ENCODE measurements around the gene TROAP.

Gene TROAP

DNA sequence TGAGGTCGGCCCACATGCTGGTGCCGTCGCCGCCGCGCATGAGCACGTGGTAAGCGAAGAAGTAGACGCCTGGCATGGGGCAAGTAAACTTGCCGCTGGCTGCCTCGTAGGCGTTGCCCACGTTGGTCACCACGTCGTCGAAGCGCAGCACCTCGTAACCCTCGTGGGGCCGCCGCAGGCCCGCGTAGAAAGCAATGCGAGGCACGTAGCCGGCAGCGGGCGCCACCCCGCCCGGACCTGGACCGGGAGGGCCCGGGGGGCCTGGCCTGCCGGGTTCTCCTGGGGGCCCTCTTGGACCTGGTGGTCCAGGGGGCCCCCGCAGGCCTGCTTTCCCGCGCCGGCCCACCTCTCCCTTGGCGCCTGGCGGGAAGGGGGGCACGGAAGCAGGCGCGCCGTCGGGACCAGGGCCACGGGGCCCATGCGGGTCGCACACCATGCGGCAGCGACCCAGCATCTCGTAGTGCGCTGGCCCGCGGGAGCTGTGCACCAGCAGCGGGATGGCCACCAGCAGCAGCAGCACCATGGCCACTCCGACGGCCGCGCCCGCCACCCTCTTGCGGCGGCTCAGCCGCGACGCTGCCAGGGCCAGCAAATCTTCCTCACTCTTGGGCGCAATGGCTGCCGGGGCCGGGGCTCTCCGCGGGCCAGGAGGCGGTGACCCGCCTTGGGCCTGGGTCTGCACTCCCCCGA, 13.0 kb downstream of the TROAP start:
- no peak overlapping the region for H3K27ac ChIP-seq (ENCODE audit: insufficient read depth, low read length, poor library complexity, severe bottlenecking)
- no peak for DNase-seq
- H3K4me3 ChIP-seq (ENCODE audit: insufficient read depth, low read depth, low read length, poor library complexity, severe bottlenecking): no peak overlapping the region
- peaks cover 36% of the 10 kb centered on the region for H3K27me3 ChIP-seq (replicated peaks; ENCODE audit: control insufficient read depth, insufficient read depth, low read length, poor library complexity, severe bottlenecking)
- no peaks in the 10 kb centered on the region for H3K9me3 ChIP-seq (ENCODE audit: control insufficient read depth, low read length)
- H3K36me3 ChIP-seq (ENCODE audit: control insufficient read depth, insufficient read depth, low read length): no peaks in the 10 kb centered on the region
- peaks cover 16% of the 10 kb centered on the region for H3K4me1 ChIP-seq (ENCODE audit: control insufficient read depth, insufficient read depth, low read length, poor library complexity, severe bottlenecking)

GRCh38 chr12:49336645-49337584, 13.9 kb downstream of the TROAP start, which contains the start of gene C1QL4:
Gene C1QL4 (minus strand): TSS chr12:49337188. CDS start chr12:49336477, 711 bp downstream.
- peak; percentile 74 to 81 (median 81) for DNase-seq
- Histone ChIP-seq H3K4me1 (ENCODE audit: control insufficient read depth, insufficient read depth, low read length, poor library complexity, severe bottlenecking) (peaks cover 19% of the 10 kb centered on the region), H3K4me3 (ENCODE audit: insufficient read depth, low read depth, low read length, poor library complexity, severe bottlenecking) (peak within 1 kb of the TSS; percentile 55), H3K27ac (ENCODE audit: insufficient read depth, low read length, poor library complexity, severe bottlenecking) (no peak within 1 kb of the TSS), H3K9me3 (ENCODE audit: control insufficient read depth, low read length) (no peaks in the 10 kb centered on the region), H3K36me3 (ENCODE audit: control insufficient read depth, insufficient read depth, low read length) (no peaks in the 10 kb centered on the region), H3K27me3 (replicated peaks; ENCODE audit: control insufficient read depth, insufficient read depth, low read length, poor library complexity, severe bottlenecking) (peaks cover 36% of the 10 kb centered on the region)

- peaks cover 40% of the 10 kb centered on the region for H3K4me1 ChIP-seq (ENCODE audit: control insufficient read depth, insufficient read depth, low read length, poor library complexity, severe bottlenecking)
- no peak overlapping the region for H3K4me3 ChIP-seq (ENCODE audit: insufficient read depth, low read depth, low read length, poor library complexity, severe bottlenecking)
- H3K36me3 ChIP-seq (ENCODE audit: control insufficient read depth, insufficient read depth, low read length): no peaks in the 10 kb centered on the region
- H3K27me3 ChIP-seq (replicated peaks; ENCODE audit: control insufficient read depth, insufficient read depth, low read length, poor library complexity, severe bottlenecking): peaks cover 42% of the 10 kb centered on the region
- no peak for DNase-seq
- no peak overlapping the region for H3K27ac ChIP-seq (ENCODE audit: insufficient read depth, low read length, poor library complexity, severe bottlenecking)
- no peaks in the 10 kb centered on the region for H3K9me3 ChIP-seq (ENCODE audit: control insufficient read depth, low read length)
Observed at GRCh38 chr12:49338830-49339463, 15.9 kb downstream of the TROAP start.

- Histone ChIP-seq H3K4me3 (ENCODE audit: insufficient read depth, low read depth, low read length, poor library complexity, severe bottlenecking) (no peak overlapping the region), H3K27ac (ENCODE audit: insufficient read depth, low read length, poor library complexity, severe bottlenecking) (no peak overlapping the region), H3K27me3 (replicated peaks; ENCODE audit: control insufficient read depth, insufficient read depth, low read length, poor library complexity, severe bottlenecking) (peaks cover 37% of the 10 kb centered on the region), H3K36me3 (ENCODE audit: control insufficient read depth, insufficient read depth, low read length) (no peaks in the 10 kb centered on the region), H3K9me3 (ENCODE audit: control insufficient read depth, low read length) (no peaks in the 10 kb centered on the region), H3K4me1 (ENCODE audit: control insufficient read depth, insufficient read depth, low read length, poor library complexity, severe bottlenecking) (peaks cover 40% of the 10 kb centered on the region)
- no peak for DNase-seq
Observed at GRCh38 chr12:49339464-49339861, 16.4 kb downstream of the TROAP start.

DNA sequence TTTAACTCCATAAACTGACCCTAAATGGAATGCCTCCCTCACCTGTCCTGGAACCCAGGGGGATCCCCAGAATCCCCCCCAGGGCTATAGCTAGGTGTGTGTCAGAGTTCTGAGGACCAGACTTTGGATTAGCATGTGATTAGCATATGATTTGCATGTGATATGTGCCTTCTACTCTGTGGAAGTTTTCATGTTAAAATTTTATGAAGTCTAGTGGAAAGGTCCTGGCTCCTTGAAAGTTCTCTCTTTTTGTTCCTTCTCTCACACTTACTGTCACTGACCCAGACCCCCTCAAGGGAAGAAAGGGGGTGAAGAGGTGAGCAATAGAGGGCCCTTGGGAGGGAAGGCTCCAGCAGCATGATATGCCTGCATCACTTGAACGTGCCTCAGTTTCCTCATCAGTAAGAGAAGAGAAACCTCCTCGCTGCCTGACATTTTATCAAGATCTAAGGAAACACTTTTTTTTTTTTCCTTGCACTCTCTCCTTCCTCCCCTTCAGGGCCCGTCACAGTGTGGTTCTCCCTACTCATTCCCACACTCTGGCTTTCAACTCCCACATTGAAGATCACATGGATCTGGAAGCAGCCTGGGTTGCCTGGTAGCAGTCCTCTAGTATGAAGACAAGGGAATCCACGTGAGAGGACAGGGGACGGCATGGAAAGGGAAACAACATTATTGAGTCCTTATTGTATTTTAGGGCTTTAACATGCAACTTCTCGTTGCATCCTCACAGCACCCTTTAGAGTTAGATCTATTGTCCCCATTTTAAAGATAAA, 17.2 kb downstream of the TROAP start:
- DNase-seq: no peak
- Histone ChIP-seq H3K4me1 (ENCODE audit: control insufficient read depth, insufficient read depth, low read length, poor library complexity, severe bottlenecking) (peaks cover 47% of the 10 kb centered on the region), H3K4me3 (ENCODE audit: insufficient read depth, low read depth, low read length, poor library complexity, severe bottlenecking) (no peak overlapping the region), H3K27me3 (replicated peaks; ENCODE audit: control insufficient read depth, insufficient read depth, low read length, poor library complexity, severe bottlenecking) (peaks cover 35% of the 10 kb centered on the region), H3K27ac (ENCODE audit: insufficient read depth, low read length, poor library complexity, severe bottlenecking) (no peak overlapping the region), H3K9me3 (ENCODE audit: control insufficient read depth, low read length) (no peaks in the 10 kb centered on the region), H3K36me3 (ENCODE audit: control insufficient read depth, insufficient read depth, low read length) (no peaks in the 10 kb centered on the region)

GRCh38 chr12:49340971-49341776, 18.1 kb downstream of the TROAP start:
- Histone ChIP-seq H3K27me3 (replicated peaks; ENCODE audit: control insufficient read depth, insufficient read depth, low read length, poor library complexity, severe bottlenecking) (peaks cover 34% of the 10 kb centered on the region), H3K4me1 (ENCODE audit: control insufficient read depth, insufficient read depth, low read length, poor library complexity, severe bottlenecking) (peaks cover 54% of the 10 kb centered on the region), H3K4me3 (ENCODE audit: insufficient read depth, low read depth, low read length, poor library complexity, severe bottlenecking) (no peak overlapping the region), H3K36me3 (ENCODE audit: control insufficient read depth, insufficient read depth, low read length) (no peaks in the 10 kb centered on the region), H3K27ac (ENCODE audit: insufficient read depth, low read length, poor library complexity, severe bottlenecking) (no peak overlapping the region), H3K9me3 (ENCODE audit: control insufficient read depth, low read length) (no peaks in the 10 kb centered on the region)
- no peak for DNase-seq

- no peaks in the 10 kb centered on the region for H3K9me3 ChIP-seq (ENCODE audit: control insufficient read depth, low read length)
- peaks cover 34% of the 10 kb centered on the region for H3K27me3 ChIP-seq (replicated peaks; ENCODE audit: control insufficient read depth, insufficient read depth, low read length, poor library complexity, severe bottlenecking)
- H3K36me3 ChIP-seq (ENCODE audit: control insufficient read depth, insufficient read depth, low read length): no peaks in the 10 kb centered on the region
- DNase-seq: no peak
- no peak overlapping the region for H3K27ac ChIP-seq (ENCODE audit: insufficient read depth, low read length, poor library complexity, severe bottlenecking)
- H3K4me3 ChIP-seq (ENCODE audit: insufficient read depth, low read depth, low read length, poor library complexity, severe bottlenecking): no peak overlapping the region
- H3K4me1 ChIP-seq (ENCODE audit: control insufficient read depth, insufficient read depth, low read length, poor library complexity, severe bottlenecking): peaks cover 54% of the 10 kb centered on the region
Observed at GRCh38 chr12:49341777-49342065, 18.7 kb downstream of the TROAP start.

DNA sequence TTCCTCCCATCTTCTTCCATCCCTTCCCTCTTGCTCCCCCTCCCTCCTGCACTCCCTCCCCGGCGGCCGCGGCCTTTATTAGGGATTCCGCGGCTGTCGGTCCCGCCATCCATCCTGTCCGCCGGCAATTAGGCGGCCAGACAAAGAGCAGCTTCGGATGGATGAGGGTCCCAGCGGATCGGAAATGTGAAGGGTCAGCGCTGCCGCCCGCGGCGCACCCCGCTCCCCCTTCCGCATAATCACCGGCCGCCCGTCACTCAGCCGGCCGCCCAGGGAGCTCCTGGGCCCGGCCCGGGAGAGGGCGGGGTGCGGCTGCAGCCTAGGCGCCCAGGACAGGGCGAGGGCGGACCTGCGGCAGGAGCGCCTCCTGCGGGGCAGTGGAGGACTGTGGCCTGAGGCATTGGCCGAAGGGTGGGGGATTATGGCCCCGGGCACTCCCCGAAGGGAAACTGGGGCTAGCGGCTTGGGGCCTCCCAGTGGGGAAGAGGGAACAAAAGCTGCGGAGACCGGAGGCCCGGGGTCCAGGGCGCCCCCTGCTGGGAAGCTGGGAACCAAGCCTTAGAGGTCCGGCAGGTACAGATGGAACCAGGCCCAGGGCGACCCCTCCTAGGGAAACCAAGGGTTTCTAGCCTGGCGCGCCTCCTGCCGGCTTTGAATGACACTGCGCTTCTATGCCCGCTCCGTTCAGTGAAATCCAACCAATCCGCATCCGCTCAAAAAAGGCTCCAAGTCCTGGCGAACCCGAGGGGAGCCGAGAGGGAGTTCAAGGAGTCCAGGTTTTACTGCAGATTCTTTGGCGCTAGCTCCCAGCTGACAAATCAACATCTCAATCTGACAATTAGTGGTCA, 19.2 kb downstream of the TROAP start:
- Histone ChIP-seq H3K9me3 (ENCODE audit: control insufficient read depth, low read length) (no peaks in the 10 kb centered on the region), H3K4me3 (ENCODE audit: insufficient read depth, low read depth, low read length, poor library complexity, severe bottlenecking) (peak overlapping the region; percentile 46), H3K27me3 (replicated peaks; ENCODE audit: control insufficient read depth, insufficient read depth, low read length, poor library complexity, severe bottlenecking) (peaks cover 34% of the 10 kb centered on the region), H3K27ac (ENCODE audit: insufficient read depth, low read length, poor library complexity, severe bottlenecking) (no peak overlapping the region), H3K4me1 (ENCODE audit: control insufficient read depth, insufficient read depth, low read length, poor library complexity, severe bottlenecking) (peaks cover 54% of the 10 kb centered on the region), H3K36me3 (ENCODE audit: control insufficient read depth, insufficient read depth, low read length) (no peaks in the 10 kb centered on the region)
- peak; percentile 52 to 71 (median 56) for DNase-seq
